Eye (tissue), 1 donor: ENCODE measurements around the gene ACTR2.
"Not testable (repeated sequence)": the region's sequence is repeated elsewhere in the genome, so short reads cannot be mapped to it uniquely, and the experiment has no call there.

ENCODE experiments used
- DNase-seq: peaks from one replicate; pipeline ENCODE4 v3.0.0-alpha.2; 2015

ACTR2 gene

GRCh38 chr2:65314801-65315441 lies 87.3 kb downstream of the ACTR2 start:
- DNase-seq = no peak

DNA sequence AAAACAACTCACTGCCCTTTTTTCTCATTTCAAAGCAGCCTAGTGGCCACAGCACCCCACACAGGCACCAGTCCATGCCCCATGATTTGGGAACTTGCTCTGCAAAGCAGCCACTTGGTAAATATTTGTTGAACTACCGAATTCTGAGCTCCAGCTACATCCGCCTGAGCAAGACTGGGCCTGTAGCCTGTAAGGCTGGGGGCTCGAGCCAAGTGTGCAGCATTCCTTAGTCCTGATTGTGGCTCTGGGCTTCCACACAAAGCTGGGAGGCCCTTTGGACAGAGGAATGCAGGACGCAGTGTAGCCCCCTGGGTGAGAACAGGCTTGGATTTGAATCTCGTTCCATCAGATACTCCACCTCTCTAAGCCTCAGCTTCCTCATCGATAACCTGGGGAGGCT lies 88.4 kb downstream of the ACTR2 start:
- no peak for DNase-seq

- not testable (repeated sequence) for DNase-seq
Observed at GRCh38 chr2:65317351-65317750, 89.7 kb downstream of the ACTR2 start.

DNA sequence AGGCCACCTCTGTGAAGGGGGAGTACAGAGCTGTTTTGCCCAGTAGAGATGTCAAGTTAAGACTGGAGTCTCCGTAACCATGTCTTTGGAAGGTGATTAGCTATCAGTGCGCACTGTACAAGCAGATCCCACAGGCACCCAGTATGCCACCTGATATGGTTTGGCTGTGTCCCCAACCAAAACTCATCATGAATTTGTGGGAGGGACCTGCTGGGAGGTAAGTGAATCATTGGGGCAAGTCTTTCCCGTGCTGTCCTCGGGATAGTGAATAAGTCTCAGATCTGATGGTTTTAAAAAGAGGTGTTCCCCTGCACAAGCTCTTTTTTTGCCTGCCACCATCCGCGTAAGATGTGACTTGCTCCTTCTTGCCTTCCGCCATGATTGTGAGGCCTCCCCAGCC lies 90.2 kb downstream of the ACTR2 start:
- no peak for DNase-seq

- DNase-seq = no peak
Observed at GRCh38 chr2:65319072-65319673, 91.5 kb downstream of the ACTR2 start.

DNA sequence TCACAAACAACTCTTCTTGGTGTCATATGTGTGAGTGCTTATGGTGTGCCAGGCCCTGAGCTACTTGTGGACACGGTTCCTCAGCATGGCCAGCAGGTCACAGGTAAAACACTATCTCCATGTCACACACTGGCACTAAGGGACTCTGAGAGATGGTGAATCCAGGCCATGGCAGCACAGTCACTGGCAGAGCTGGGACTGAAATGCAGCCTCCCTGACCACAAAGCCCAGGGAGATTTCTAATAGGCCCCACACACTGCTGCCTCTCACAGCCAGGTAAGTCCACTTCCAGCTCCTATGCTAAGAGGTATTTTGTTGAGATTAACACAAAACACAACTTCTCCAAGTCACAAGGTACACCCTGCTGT lies 92.0 kb downstream of the ACTR2 start:
- no peak for DNase-seq

- no peak for DNase-seq
Observed at GRCh38 chr2:65320042-65320725, 92.6 kb downstream of the ACTR2 start.
